HepG2 (cell line): ENCODE results near the gene UGGT1. TPM values are rescaled to one million over a fixed set of nuclear protein-coding genes. Genes with fewer than 3 reads are reported as not detected.

Source experiments
- ATAC-seq: fragments of 200-7000 bp; cut with Tn5 transposase; 3 replicates; pipeline ENCODE4 v1.9.1; 2020; ENCODE audit warnings: mild to moderate bottlenecking, moderate library complexity
- BruUV-seq: library from RNA; stranded (reverse); fragments of 400-500 nt; replicated peaks from 2 replicates; lab custom pipeline; 2021; lab: Mats Ljungman, UMichigan
- CTCF ChIA-PET: fragments of 300-600 bp; formaldehyde crosslinking; extraction: SDS; loops from one replicate; lab custom pipeline; 2021; ENCODE audit warnings: low total read pairs, inconsistent platforms, low intra/inter-chr PET ratio; lab: Yijun Ruan, JAX
- POLR2A ChIA-PET: fragments of 350-600 bp; sonication (Branson Sonifier 250); formaldehyde crosslinking; loops from one replicate; lab custom pipeline; 2020; ENCODE audit warnings: antibody characterized with exemption, inconsistent platforms; lab: Yijun Ruan, JAX
- DNase-seq: peaks from one replicate; pipeline ENCODE4 v3.0.0-alpha.2; 2015; ENCODE audit warnings: low spot score
- FAIRE-seq: peaks from 3 replicates; lab custom pipeline; 2011; peaks lifted over from hg19 to GRCh38; lab: Jason Lieb, UNC
- H2AFZ ChIP-seq: one replicate; pipeline ENCODE4 v1.6.1; 2011; ENCODE audit warnings: low read length, inconsistent platforms
- H3K27ac ChIP-seq: fragments of 300-600 bp; 3 replicates; pipeline ENCODE4 v1.8.0; 2011; ENCODE audit warnings: mixed run types, mild to moderate bottlenecking, mixed read lengths, low read length, inconsistent platforms; ENCODE audit not compliant: insufficient read depth; ENCODE audit errors: extremely low read length
- H3K27me3 ChIP-seq, 2 experiments: fragments of 200-600 bp in 1 of 2; 2 replicates in 1 of 2; 3 replicates in 1 of 2; pipeline versions ENCODE4 v1.6.0 to v1.8.0; 2011; ENCODE audit warnings: low read length in 2 of 2, mild to moderate bottlenecking in 2 of 2, moderate library complexity in 2 of 2, inconsistent platforms in 1 of 2; ENCODE audit not compliant: insufficient read depth in 2 of 2, control insufficient read depth in 1 of 2
- H3K36me3 ChIP-seq, 2 experiments: fragments of 200-600 bp in 1 of 2; replicated peaks in 1 of 2; 2 replicates in 1 of 2; 3 replicates in 1 of 2; pipeline versions ENCODE4 v1.5.1 to v1.8.0; 2011; ENCODE audit warnings: low read length in 2 of 2, inconsistent platforms in 1 of 2; ENCODE audit not compliant: insufficient read depth in 2 of 2, control insufficient read depth in 1 of 2
- H3K4me1 ChIP-seq: 2 replicates; pipeline ENCODE4 v1.5.1; 2012; ENCODE audit warnings: low read length, inconsistent platforms; ENCODE audit not compliant: insufficient read depth
- H3K4me2 ChIP-seq: 2 replicates; pipeline ENCODE4 v1.6.0; 2011; ENCODE audit warnings: low read depth, low read length, inconsistent platforms
- H3K4me3 ChIP-seq, 3 experiments: fragments of 200-600 bp in 1 of 3; sonication (generic), shearing (Covaris generic) in 1 of 3; replicated peaks in 1 of 3; 2 replicates each; pipeline ENCODE4 v1.5.1; 2011 to 2016; ENCODE audit warnings: low read length in 3 of 3, inconsistent platforms in 2 of 3, low read depth in 2 of 3, mild to moderate bottlenecking in 2 of 3, control low read depth in 1 of 3, mixed read lengths in 1 of 3; ENCODE audit not compliant: insufficient read depth in 1 of 3
- H3K79me2 ChIP-seq: one replicate; pipeline ENCODE4 v1.6.1; 2011; ENCODE audit warnings: low read length, inconsistent platforms; ENCODE audit not compliant: insufficient read depth
- H3K9ac ChIP-seq: 2 replicates; pipeline ENCODE4 v1.6.0; 2011; ENCODE audit warnings: mild to moderate bottlenecking, low read depth, low read length, inconsistent platforms; ENCODE audit not compliant: insufficient read depth
- H3K9me3 ChIP-seq: 2 replicates; pipeline ENCODE4 v1.5.1; 2012; ENCODE audit warnings: mild to moderate bottlenecking, low read length
- H4K20me1 ChIP-seq: 2 replicates; pipeline ENCODE4 v1.6.0; 2011; ENCODE audit warnings: inconsistent platforms, mild to moderate bottlenecking, low read length, moderate library complexity; ENCODE audit not compliant: insufficient read depth
- AGO2 ChIP-seq: fragments of 200-400 bp; formaldehyde crosslinking; optimal IDR thresholded peaks from 2 replicates; pipeline ENCODE3; 2017; ENCODE audit warnings: mild to moderate bottlenecking, low read depth, low read length, moderate library complexity
- ERF ChIP-seq: IDR thresholded peaks from 2 replicates; pipeline ENCODE4 v1.6.1; 2018; ENCODE audit warnings: missing biosample characterization, missing genetic modification reagents
- FOSL2 ChIP-seq: sonication (generic); formaldehyde crosslinking; IDR thresholded peaks from 2 replicates; pipeline ENCODE4 v1.4.0; 2020; ENCODE audit warnings: missing genetic modification reagents
- HDAC1 ChIP-seq: sonication (generic); formaldehyde crosslinking; IDR thresholded peaks from 2 replicates; pipeline ENCODE4 v1.5.1; 2020; ENCODE audit warnings: mild to moderate bottlenecking, missing genetic modification reagents
- KDM1A ChIP-seq: IDR thresholded peaks from 2 replicates; pipeline ENCODE4 v1.6.1; 2016; ENCODE audit warnings: missing compliant biosample characterization
- LCORL ChIP-seq, 2 experiments: fragments of 450-650 bp in 1 of 2; sonication (generic) in 1 of 2; formaldehyde crosslinking in 1 of 2; IDR thresholded peaks; 2 replicates each; pipeline versions ENCODE4 v1.5.0 to v1.6.1; 2017 to 2020; ENCODE audit warnings: antibody characterized with exemption in 1 of 2, missing genetic modification reagents in 1 of 2
- NR3C1 ChIP-seq: sonication (generic); formaldehyde crosslinking; IDR thresholded peaks from 2 replicates; pipeline ENCODE4 v1.4.0; 2020; ENCODE audit warnings: missing genetic modification reagents
- REXO4 ChIP-seq: sonication (generic); formaldehyde crosslinking; IDR thresholded peaks from 2 replicates; pipeline ENCODE4 v1.8.0; 2022; ENCODE audit warnings: missing genetic modification reagents, mild to moderate bottlenecking, borderline replicate concordance
- SAFB2 ChIP-seq: sonication (generic); formaldehyde crosslinking; IDR thresholded peaks from 2 replicates; pipeline ENCODE4 v1.5.1; 2020; ENCODE audit warnings: missing genetic modification reagents, low read depth, mild to moderate bottlenecking, borderline replicate concordance
- SNAI1 ChIP-seq: sonication (generic); formaldehyde crosslinking; IDR thresholded peaks from 2 replicates; pipeline ENCODE4 v1.5.0; 2020; ENCODE audit warnings: mild to moderate bottlenecking, missing genetic modification reagents, borderline replicate concordance
- ZFP36L2 ChIP-seq: sonication (generic); formaldehyde crosslinking; IDR thresholded peaks from 2 replicates; pipeline ENCODE4 v1.4.0; 2020; ENCODE audit warnings: missing genetic modification reagents
- ZNF3 ChIP-seq: IDR thresholded peaks from 2 replicates; pipeline ENCODE4 v1.7.0; 2017; ENCODE audit warnings: inconsistent platforms
- ZNF326 ChIP-seq: sonication (generic); formaldehyde crosslinking; IDR thresholded peaks from 2 replicates; pipeline ENCODE4 v1.4.0; 2020; ENCODE audit warnings: missing genetic modification reagents, borderline replicate concordance
- ZNF350 ChIP-seq: sonication (generic); formaldehyde crosslinking; IDR thresholded peaks from 2 replicates; pipeline ENCODE4 v1.4.0; 2020; ENCODE audit warnings: mild to moderate bottlenecking, low read depth, missing genetic modification reagents, borderline replicate concordance
- ZNF570 ChIP-seq: sonication (generic); formaldehyde crosslinking; IDR thresholded peaks from 2 replicates; pipeline ENCODE4 v1.4.0; 2020; ENCODE audit warnings: mild to moderate bottlenecking, missing genetic modification reagents, borderline replicate concordance
- ZNF878 ChIP-seq: sonication (generic); formaldehyde crosslinking; IDR thresholded peaks from 2 replicates; pipeline ENCODE4 v1.8.1; 2023; ENCODE audit warnings: mild to moderate bottlenecking, missing genetic modification reagents, moderate library complexity
- WGBS: methylation state at CpG from one replicate; pipeline ENCODE4 v1.1.6; 2017; ENCODE audit warnings: low lambda C conversion rate; 5-methylcytosine and 5-hydroxymethylcytosine counted together
- in situ Hi-C: cut with HindIII; loops from 2 replicates; pipeline ENCODE4 v1.10.0; 2017; ENCODE audit warnings: low pct_unique_long_range_greater_than_20kb; ENCODE audit not compliant: extremely low pct_ligation_motif_present
- intact Hi-C: fragments of 100-400 bp; cut with micrococcal nuclease; formaldehyde crosslinking; loops from one replicate; pipeline ENCODE4 v1.10.0; 2022; ENCODE audit not compliant: unreplicated experiment
- polyA plus RNA-seq, 8 experiments: library from polyadenylated mRNA; depleted of rRNA in 3 of 8; stranded (reverse) in 7 of 8; unstranded in 1 of 8; fragments of >200 nt; fragmentation: Illumina TruSeq in 4 of 8; extraction: Trizol in 4 of 8; gene quantifications; 2 replicates each; pipeline versions ENCODE4 v1.2.1 to v1.2.3, GENCODE V29; 2011 to 2016; ENCODE audit warnings: low read depth in 4 of 8, missing spikeins in 1 of 8, mixed read lengths in 1 of 8; ENCODE audit not compliant: insufficient read depth in 1 of 8
- total RNA-seq, 5 experiments: library from RNA; depleted of rRNA; stranded (reverse); fragments of >200 nt; fragmentation: Illumina TruSeq; extraction: Trizol; gene quantifications; 2 replicates each; pipeline ENCODE4 v1.2.3, GENCODE V29; 2016; ENCODE audit warnings: low read depth in 1 of 5

The UGGT1 gene
- total and polyA plus RNA-seq, 2 of the 13 experiments (the other 11 are each of a cell fraction or from before 2014, with no cell fraction given), result 35.8 to 83.2 TPM

DNA sequence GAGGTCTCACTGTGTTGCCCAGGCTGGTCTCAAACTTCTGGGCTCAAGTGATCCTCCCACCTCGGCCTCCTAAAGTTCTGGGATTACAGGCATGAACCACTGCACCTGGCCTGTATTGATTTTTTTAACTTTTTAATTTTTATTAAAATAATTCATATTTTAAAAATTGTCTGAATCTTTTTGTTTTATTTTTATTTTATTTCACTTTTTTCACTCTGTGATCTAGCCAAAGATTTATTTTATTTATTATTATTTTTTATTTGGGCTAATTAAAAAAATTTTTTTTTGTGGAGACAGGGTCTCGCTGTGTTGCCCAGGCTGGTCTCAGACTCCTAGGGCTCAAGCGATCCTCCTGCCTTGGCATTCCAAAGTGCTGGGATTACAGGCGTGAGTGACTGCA, 14.1 kb downstream of the UGGT1 start:
- 98% methylated on average over 4 of the region's 4 CpGs for WGBS
- no peak overlapping the region for H3K4me3 ChIP-seq
- in situ Hi-C loops (no loop called here), intact Hi-C loops (loop anchor here (10.0 kb wide), 1 partner anchor 50 kb away; no protein-coding TSS in a partner anchor)
- no peak overlapping the region for H2AFZ ChIP-seq
- no peak overlapping the region for H3K27ac ChIP-seq
- POLR2A ChIA-PET, result no interaction called here
- H3K79me2 ChIP-seq, result peaks cover 30% of the 10 kb centered on the region
- FAIRE-seq (no peak), DNase-seq (no peak), ATAC-seq (no peak)
- H4K20me1 ChIP-seq, result no peaks in the 10 kb centered on the region
- no peak overlapping the region for H3K4me2 ChIP-seq
- TF ChIP-seq SNAI1 (CRISPR knock-in tag) (no peak), ZNF326 (CRISPR knock-in tag) (no peak), ZNF350 (CRISPR knock-in tag) (no peak), KDM1A (no peak), ZNF570 (CRISPR knock-in tag) (no peak), AGO2 (no peak), NR3C1 (CRISPR knock-in tag) (no peak), SAFB2 (no peak), REXO4 (no peak), ZNF878 (no peak), HDAC1 (CRISPR knock-in tag) (no peak), LCORL (IDR thresholded peaks at IDR 0.05) (no peak), LCORL (CRISPR knock-in tag; IDR thresholded peaks at IDR 0.05) (no peak), FOSL2 (CRISPR knock-in tag) (no peak), ZFP36L2 (CRISPR knock-in tag) (no peak), ZNF3 (CRISPR knock-in tag) (no peak), ERF (no peak)
- H3K9me3 ChIP-seq, result no peaks in the 10 kb centered on the region
- H3K9ac ChIP-seq, result no peak overlapping the region
- H3K4me1 ChIP-seq, result no peaks in the 10 kb centered on the region
- BruUV-seq, result no TSS peak
- no peaks in the 10 kb centered on the region for H3K27me3 ChIP-seq
- CTCF ChIA-PET, result no interaction called here
- H3K36me3 ChIP-seq, result peaks cover 22 to 61% of the 10 kb centered on the region in 2 experiments
